COR-L47 (cell line): ENCODE measurements around the gene ZNF610.
"Not testable (repeated sequence)": the region's sequence is repeated elsewhere in the genome, so short reads cannot be mapped to it uniquely, and the experiment has no call there.

Experiments
- DNase-seq: peaks from one replicate; lab custom pipeline; 2025; lab: John Stamatoyannopoulos, UW

The ZNF610 gene

GRCh38 chr19:52336117-52336790 lies at the start of gene ZNF610:
ZNF610 (plus strand) TSS chr19:52336243; CDS start chr19:52349173, 12,930 bp downstream.
- peak; percentile 79 for DNase-seq

- no peak for DNase-seq
These were observed 49.8 kb upstream of the ZNF610 start for GRCh38 chr19:52286256-52286655.

- no peak for DNase-seq
These were observed 44.3 kb upstream of the ZNF610 start for GRCh38 chr19:52291781-52292180.

- not testable (repeated sequence) for DNase-seq
These were observed 43.1 kb upstream of the ZNF610 start for GRCh38 chr19:52292946-52293345.

- no peak for DNase-seq
These were observed 39.7 kb upstream of the ZNF610 start for GRCh38 chr19:52296400-52296772.

DNA sequence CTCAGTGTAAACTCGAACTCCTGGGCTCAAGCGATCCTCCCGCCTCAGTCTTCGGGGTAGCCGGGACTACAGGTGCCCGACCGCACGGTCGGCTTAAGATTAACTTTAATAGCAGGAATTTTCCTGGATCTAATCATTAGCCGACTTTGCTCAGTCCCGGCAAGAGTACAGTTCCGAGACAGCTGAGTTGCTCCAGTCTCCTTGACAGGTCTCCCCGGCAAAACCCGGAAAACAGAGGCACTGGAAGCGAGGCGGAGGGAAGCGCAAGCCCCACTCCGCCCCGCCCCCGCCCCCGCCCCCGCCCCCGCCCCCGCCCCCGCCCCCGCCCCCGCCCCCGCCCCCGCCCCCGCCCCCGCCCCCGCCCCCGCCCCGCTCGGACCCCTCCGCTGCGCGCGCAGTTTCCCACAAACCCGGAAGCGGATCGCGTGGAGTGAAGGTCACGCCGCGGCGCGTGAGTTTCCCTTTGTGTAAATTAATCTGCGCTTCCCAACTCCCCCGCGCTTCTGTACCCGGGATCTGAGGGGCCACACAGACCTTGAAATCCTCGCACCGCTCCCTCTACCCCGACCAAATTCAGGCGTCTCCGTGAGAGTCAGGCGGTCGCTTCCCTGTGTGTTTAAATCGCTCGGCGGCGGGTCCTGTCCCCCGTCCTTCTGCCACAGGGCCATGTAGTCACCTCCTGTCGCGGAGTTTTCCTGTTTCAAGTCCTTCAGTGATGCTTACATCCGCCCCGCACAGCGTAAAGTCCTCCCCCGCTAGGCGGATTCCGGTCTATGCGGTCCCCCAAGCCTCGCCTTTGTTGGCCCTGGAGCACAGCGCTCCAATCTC lies 39.1 kb upstream of the ZNF610 start, which contains the start of gene ZNF480:
Gene ZNF480, plus strand, starts transcription at position 397 of the 828 bp plus-strand sequence. CDS start 3,244 bp downstream, outside the sequence.
- DNase-seq: peak; percentile 79

DNA sequence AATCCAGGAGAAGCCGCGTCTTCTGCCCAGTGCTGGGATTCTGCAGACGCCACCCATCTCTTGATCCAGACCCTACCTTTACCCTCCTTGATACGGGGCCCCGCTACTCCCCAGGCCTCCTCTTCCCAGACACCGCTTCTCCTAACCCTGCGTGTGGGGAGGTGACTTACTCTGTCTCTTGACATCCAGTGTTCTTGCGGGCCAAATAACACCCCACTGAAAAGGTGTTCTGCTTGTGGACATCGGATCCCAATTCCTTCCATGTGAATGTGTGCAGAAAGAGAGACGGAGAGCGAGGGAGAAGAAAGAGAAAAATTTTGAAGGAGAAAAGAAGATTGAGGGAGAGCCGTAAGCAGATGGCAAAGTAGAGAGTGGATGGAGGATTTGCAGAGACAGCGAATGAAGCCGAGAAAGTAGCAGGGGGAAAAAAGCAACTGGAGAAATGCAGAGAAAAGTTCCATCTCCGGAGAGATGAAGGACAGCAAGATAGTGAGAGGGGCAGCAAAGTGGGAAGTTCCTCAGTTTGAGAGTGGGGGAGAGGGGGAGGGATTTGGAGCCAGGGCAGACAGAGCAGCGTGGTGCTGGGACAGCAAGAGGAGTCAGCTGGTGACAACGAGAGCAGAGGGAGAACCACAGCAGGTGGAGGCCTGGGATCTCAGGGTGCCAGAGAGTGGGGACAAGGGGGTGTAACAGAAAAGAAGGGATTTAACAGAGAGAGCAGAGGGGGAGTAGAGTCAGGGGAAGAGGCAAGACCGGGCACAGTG lies 38.3 kb upstream of the ZNF610 start:
- no peak for DNase-seq

- DNase-seq: no peak
These were observed 28.8 kb upstream of the ZNF610 start for GRCh38 chr19:52307275-52307674.

DNA sequence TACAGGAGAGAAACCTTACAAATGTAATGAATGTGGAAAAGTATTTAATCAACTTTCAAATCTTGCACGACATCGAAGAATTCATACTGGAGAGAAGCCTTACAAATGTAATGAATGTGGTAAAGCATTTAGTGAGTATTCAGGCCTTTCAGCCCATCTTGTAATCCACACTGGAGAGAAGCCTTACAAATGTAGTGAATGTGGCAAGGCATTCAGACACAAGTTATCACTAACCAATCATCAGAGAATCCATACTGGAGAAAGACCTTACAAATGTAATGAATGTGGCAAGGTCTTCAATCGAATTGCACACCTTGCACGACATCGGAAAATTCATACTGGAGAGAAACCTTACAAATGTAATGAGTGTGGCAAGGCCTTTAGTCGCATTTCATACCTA lies 13.6 kb upstream of the ZNF610 start:
- no peak for DNase-seq

DNA sequence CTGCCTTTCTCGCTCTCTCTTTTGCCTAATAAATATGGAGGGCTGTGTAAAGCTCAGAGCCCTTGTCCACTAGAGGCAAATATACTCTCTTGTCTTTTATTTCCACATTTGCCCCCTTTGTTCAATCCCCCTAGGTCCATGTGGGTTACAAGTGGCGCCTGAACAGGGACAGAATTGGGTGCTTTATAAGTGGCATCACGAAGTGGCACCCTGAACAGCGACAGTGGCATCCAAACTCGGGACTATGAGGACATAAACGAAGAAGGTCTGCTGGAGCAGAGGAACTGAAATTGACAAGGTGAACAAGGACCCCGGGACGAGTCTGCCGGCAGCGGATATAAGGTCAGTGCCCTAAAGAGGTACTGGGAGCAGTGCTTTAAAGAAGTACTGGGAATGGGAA lies 4.3 kb upstream of the ZNF610 start:
- DNase-seq: no peak

GRCh38 chr19:52335768-52336116 lies 301 bp upstream of the ZNF610 start:
- no peak for DNase-seq

DNA sequence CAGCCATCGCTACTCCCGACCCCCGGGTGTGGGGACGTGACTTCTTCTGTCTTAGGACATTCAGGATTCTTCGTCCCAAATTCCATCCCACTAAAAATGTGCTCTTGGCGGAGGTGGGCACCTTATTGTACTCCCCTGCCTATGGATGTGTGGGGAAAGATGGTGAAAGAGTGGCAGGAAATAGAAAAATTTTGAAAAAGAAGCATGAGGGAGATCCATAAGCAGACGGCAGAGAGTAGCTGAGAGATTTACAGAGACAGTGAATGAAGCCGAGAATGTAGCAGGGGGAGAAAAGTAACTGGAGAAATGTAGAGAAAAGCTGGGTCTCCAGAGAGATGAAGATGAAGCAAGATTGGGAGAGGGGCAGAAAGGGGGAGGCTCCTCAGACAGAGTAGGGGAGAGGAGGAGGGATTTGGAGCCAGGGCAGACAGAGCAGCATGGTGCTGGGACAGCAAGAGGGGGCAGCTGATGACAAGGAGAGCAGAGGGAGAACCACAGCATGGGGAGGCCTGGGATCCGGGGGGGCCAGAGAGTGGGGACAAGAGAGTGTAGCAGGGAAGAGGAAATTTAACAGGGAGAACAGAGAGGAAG lies 843 bp downstream of the ZNF610 start:
- DNase-seq: no peak

DNA sequence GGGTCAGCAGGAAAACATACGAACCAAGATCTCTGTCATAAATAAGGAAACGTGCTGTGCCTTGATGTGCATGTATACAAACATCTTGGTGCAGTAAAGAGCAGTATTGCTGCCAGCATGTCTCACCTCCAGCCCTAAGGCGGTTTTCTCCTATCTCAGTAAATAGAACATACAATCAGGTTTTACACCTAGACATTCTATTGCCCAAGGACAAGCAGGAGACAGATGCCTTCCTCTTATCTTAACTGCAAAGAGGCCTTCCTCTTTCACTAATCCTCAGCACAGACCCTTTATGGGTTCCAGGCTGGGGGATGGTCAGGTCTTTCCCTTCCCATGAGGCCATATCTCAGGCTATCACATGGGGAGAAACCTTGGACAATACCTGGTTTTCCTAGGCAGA lies 3.0 kb downstream of the ZNF610 start:
- not testable (repeated sequence) for DNase-seq

DNA sequence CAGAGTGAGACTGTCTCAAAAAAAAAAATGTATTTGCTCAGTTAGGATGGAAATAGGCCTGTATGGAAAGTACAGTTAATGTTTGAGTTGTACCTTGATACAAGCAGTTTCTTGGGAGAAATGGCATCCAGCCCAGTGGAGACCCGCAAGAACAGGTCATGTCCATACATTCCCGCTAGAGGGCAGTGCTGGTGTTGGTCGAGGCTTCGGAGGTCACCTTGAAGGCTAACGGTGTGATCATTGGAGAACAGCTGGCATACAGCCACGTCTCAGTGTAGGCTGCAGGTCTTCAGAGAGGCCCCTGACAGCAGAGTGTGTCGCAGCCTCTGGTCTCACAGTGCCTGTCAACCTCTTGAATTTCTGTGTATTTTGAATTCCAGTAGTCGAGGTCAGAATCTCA lies 7.5 kb downstream of the ZNF610 start:
- DNase-seq: peak; percentile 77

- DNase-seq: no peak
These were observed 9.1 kb downstream of the ZNF610 start for GRCh38 chr19:52345162-52345561.

DNA sequence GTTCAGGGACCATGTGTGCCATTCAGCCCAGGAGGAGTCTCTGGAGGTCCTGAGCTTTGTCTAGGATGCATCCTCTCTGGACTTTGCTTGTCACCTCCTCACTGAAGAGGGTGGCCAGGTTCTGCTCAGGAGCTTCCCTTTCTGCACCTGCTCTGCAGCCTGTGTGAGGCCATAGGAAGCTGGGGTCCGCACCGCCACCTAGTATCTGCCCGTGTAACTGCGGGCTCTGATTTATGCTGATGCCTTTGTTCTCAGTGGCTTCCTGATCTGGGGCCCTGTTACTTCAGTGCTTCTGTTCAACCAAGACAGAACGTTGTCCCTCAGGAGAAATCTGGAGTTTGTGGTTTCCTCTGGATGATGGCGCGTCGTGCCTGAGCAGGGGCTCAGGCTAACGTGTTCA lies 15.5 kb downstream of the ZNF610 start:
- peak; percentile 13 for DNase-seq

DNA sequence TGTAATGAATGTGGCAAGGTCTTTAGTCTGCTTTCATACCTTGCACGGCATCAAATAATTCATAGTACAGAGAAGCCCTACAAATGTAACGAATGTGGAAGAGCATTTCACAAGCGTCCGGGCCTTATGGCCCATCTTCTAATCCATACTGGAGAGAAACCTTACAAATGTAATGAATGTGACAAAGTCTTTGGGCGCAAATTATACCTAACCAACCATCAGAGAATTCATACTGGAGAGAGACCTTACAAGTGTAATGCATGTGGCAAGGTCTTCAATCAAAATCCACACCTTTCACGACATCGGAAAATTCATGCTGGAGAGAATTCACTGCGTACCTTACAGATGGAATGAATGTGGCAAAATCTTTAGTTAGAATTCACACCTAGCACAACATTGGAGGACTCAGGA lies 30.4 kb downstream of the ZNF610 start:
- DNase-seq: no peak

- DNase-seq: no peak
These were observed 33.7 kb downstream of the ZNF610 start, which contains the start of gene ZNF880 for GRCh38 chr19:52369559-52370340. ZNF880 (plus strand) TSS chr19:52369923; CDS start chr19:52369966, 43 bp downstream.

- DNase-seq: no peak
These were observed 34.3 kb downstream of the ZNF610 start for GRCh38 chr19:52370341-52370710.

DNA sequence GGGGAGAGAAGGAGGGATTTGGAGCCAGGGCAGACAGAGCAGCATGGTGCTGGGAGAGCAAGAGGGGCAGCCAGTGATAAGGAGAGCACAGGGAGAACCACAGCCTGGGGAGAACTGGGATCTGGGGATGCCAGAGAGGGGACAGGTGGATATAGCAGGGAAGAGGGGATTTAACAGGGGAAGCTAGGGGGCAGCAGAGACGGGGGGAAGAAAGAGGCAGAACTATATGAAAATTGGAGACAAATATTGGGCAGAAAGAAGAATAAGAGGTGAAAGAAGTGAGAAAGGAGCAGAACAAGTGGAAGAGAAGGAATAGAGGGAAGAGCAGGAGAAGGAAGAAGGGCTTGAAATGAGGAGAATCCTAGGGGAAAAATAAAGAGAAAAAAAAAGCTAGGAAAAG lies 55.1 kb downstream of the ZNF610 start:
- no peak for DNase-seq

GRCh38 chr19:52397310-52398080 lies 61.5 kb downstream of the ZNF610 start, which contains the start of gene ZNF528:
ZNF528 (plus strand) TSS chr19:52397849; CDS start chr19:52402014, 4,165 bp downstream.
- DNase-seq: peak; percentile 93
